ENCODE measurements around the gene ECI1.

Gene ECI1

GRCh38 chr16:2190002-2190658 is 61.3 kb downstream of the ECI1 start:
- in situ Hi-C loops (cut with HindIII; ENCODE audit: low sequenced_read_pairs), result no loop called here
- no peak for DNase-seq (ENCODE audit: low read depth, low spot score)
- no peak for TF ChIP-seq CTCF (IDR thresholded peaks at IDR 0.05; ENCODE audit: low read depth, low read length)
- H3K4me3 ChIP-seq (ENCODE audit: low read depth, low read length), result no peak overlapping the region

All from astrocyte of the spinal cord (primary cell).